Measurements from ENCODE around the gene MRAS. TPM values are rescaled to one million over a fixed set of nuclear protein-coding genes. Genes with fewer than 3 reads are reported as not detected.

Gene MRAS
- total and polyA plus RNA-seq, 11 donors: 112 to 413 (median 252) TPM

DNA sequence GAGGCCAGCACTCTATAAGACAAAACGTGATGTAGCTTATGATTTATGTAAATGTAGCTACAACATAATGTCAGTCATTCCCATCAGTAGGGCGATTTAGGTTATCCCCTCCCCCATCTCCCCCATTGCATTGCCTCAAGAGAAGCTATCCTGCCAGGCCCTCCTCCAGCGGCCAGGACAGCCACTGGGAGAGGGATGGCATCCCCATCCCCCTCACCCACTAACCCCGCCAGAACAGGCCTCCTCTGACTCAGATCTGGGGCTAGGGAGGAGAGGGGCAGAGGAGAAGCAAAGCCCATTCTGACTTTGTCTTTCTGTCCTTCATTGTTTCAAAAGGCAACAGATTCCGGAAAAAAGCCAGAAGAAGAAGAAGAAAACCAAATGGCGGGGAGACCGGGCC, 53.5 kb downstream of the MRAS start:
- DNase-seq (peak in 1 of 5 donors; percentile 50), ATAC-seq (peak in 2 of 4 donors; percentile 15 to 27)
- intact Hi-C loops (cut with DNase I): loop anchor here in 1 of 10 donors (5.0 kb wide), 1 partner anchor 70 kb away; no protein-coding TSS in a partner anchor
- Histone ChIP-seq H3K27me3 (no peaks in the 10 kb centered on the region), H3K4me3 (no peak overlapping the region), H3K9me3 (no peaks in the 10 kb centered on the region), H3K27ac (peak overlapping the region in 6 of 12 donors; percentile 17 to 96 (median 70)), H3K36me3 (peaks cover 0 to 83% (median 77%) of the 10 kb centered on the region in 9 donors), H3K4me1 (peaks cover 0 to 67% (median 12%) of the 10 kb centered on the region in 12 donors)
- WGBS, 4 donors: 81 to 87% (median 85%) methylated on average over 7 of the region's 7 CpGs
- TF ChIP-seq POLR2A (IDR thresholded peaks at IDR 0.05): no peak
- no peak for TF ChIP-seq CTCF (IDR thresholded peaks at IDR 0.05)

DNA sequence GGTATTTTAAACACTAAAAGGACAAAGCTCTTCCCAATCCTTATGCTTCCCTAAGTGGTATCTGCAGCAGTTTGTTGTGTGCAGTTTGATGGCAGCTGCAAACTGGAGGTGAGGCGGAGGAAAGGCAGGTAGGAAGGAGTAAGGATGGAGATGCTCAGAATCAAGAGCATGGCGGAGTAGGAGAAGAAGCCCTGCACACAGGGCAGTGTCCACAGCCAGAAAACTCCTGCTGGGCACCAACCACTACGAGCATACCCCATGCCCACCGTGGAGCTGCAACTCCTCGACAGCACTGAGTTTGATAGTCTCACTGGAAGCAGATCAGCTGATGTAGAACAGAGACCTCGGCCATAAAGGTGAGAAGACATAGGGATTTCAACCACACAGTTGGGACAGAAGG, 55.7 kb downstream of the MRAS start:
- intact Hi-C loops (cut with DNase I): loop anchor here in 1 of 10 donors (5.0 kb wide), 1 partner anchor 72 kb away; no protein-coding TSS in a partner anchor
- Histone ChIP-seq H3K27me3 (no peaks in the 10 kb centered on the region), H3K36me3 (peaks cover 0 to 65% (median 59%) of the 10 kb centered on the region in 9 donors), H3K27ac (peak overlapping the region in 1 of 12 donors; percentile 73), H3K9me3 (no peaks in the 10 kb centered on the region), H3K4me3 (no peak overlapping the region), H3K4me1 (peaks cover 0 to 44% (median 8%) of the 10 kb centered on the region in 12 donors)
- TF ChIP-seq POLR2A (IDR thresholded peaks at IDR 0.05) (no peak), CTCF (IDR thresholded peaks at IDR 0.05) (no peak)
- WGBS, 4 donors: 92 to 97% (median 96%) methylated on average over 6 of the region's 6 CpGs
- ATAC-seq (no peak), DNase-seq (no peak)

DNA sequence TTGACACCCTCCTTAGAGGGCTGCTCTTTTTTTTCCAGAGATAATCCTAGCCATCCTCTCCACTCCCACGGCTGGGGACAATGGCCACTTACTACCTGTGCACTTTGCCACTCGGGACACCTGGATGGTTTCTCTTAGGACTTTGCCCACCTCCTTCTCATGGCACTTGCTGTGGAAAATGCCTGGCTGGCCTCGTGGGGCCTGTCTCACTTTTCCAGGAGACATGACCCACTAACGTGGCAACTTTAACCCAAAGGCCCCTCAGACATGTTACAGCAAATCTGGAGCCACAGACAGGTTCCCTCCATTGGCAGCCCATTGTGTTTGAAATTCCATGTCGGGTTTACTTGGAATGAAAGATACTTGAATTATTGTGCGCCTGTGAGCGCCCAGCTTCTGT, 56.6 kb downstream of the MRAS start:
- TF ChIP-seq POLR2A (IDR thresholded peaks at IDR 0.05): no peak
- no peak for TF ChIP-seq CTCF (IDR thresholded peaks at IDR 0.05)
- Histone ChIP-seq H3K27me3 (no peaks in the 10 kb centered on the region), H3K27ac (no peak overlapping the region), H3K36me3 (peaks cover 0 to 58% (median 52%) of the 10 kb centered on the region in 9 donors), H3K4me1 (peaks cover 0 to 36% (median 6%) of the 10 kb centered on the region in 12 donors), H3K4me3 (no peak overlapping the region), H3K9me3 (no peaks in the 10 kb centered on the region)
- ATAC-seq: no peak
- DNase-seq: no peak
- intact Hi-C loops (cut with DNase I): no loop called here
- WGBS, 4 donors: 88 to 97% (median 94%) methylated on average over 7 of the region's 7 CpGs

- Histone ChIP-seq H3K4me3 (no peak overlapping the region), H3K36me3 (peaks cover 0 to 53% (median 48%) of the 10 kb centered on the region in 9 donors), H3K27me3 (no peaks in the 10 kb centered on the region), H3K9me3 (no peaks in the 10 kb centered on the region), H3K27ac (no peak overlapping the region), H3K4me1 (peaks cover 0 to 31% (median 5%) of the 10 kb centered on the region in 12 donors)
- no peak for DNase-seq
- WGBS, 4 donors: 77 to 81% (median 80%) methylated on average over 5 of the region's 5 CpGs
- no peak for ATAC-seq
- intact Hi-C loops (cut with DNase I): no loop called here
- TF ChIP-seq POLR2A (IDR thresholded peaks at IDR 0.05) (no peak), CTCF (IDR thresholded peaks at IDR 0.05) (no peak)
Observed at GRCh38 chr3:138405486-138405885, 57.1 kb downstream of the MRAS start.
